ENCODE data around the gene GPRIN1.

- TF ChIP-seq POLR2A (IDR thresholded peaks at IDR 0.05; ENCODE audit: low read depth, low read length) (no peak), TAF1 (IDR thresholded peaks at IDR 0.05; ENCODE audit: borderline replicate concordance, low read depth, low read length) (no peak)
Measured at GRCh38 chr5:176575066-176575465, 34.9 kb downstream of the GPRIN1 start.

Measured in GM12892 (cell line).